ENCODE measurements around the gene ARAF. TPM values are rescaled to one million over a fixed set of nuclear protein-coding genes. Genes with fewer than 3 reads are reported as not detected.

Gene ARAF
- polyA plus RNA-seq, 4 donors = 56.7 to 73.8 (median 65.1) TPM

DNA sequence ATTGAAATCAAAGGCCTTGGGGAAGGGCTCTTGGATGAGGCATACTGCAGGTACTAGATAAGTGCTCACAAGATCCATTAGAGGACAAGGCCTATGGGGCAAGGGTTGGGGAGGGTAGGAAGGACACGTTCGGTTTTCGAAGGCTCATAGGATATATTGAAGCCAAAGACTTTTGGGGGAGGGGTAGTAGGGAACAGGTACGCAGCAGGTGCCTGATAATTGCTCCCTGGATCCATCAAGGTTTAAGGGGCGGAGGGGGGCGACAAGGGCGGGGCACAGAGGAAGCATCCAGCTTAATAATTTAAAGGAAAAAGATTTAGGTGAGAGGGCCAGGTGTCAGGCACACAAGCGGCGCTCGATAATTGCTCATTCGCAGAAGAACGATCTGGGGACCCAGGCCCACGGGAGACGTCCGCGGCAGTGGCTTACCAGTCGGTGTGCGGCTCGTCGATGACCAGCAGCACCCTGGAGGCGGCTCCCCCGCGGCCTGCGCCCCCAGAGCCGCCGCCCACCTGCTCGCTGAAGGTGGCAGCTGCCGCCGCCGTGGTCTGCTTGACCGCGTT, 58.0 kb downstream of the ARAF start:
- no peak for DNase-seq (ENCODE audit: low read depth in 4 of 4, low spot score in 2 of 4)

DNA sequence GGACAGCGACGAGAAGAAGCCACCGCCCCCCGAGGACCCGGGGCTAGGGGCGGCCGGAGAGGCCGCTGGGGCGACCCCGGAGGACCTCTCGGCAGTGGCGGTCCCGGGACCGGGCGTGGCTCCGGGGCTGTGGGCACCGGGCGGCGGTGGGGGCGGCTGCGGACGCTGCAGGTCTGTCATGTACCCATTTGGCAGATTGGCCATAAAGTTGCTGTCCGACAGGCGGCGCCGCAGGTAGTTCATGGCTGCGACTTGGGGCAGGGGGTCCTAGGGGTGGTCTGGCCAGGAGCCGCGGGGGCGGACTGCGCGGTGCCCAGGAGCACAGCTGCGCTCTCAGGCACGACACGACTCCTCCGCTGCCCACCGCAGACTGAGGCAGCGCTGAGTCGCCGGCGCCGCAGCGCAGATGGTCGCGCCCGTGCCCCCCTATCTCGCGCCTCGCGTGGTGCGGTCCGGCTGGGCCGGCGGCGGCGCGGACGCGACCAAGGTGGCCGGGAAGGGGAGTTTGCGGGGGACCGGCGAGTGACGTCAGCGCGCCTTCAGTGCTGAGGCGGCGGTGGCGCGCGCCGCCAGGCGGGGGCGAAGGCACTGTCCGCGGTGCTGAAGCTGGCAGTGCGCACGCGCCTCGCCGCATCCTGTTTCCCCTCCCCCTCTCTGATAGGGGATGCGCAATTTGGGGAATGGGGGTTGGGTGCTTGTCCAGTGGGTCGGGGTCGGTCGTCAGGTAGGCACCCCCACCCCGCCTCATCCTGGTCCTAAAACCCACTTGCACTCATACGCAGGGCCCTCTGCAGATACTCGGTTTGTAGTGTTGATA, 58.7 kb downstream of the ARAF start, which contains the start of gene SYN1:
Gene SYN1 (minus strand): TSS at position 372 of the 817 bp plus-strand sequence. CDS start 129 bp downstream, at position 243.
- DNase-seq (ENCODE audit: low read depth in 4 of 4, low spot score in 2 of 4) = peak in 2 of 4 donors; percentile 60 to 66

DNA sequence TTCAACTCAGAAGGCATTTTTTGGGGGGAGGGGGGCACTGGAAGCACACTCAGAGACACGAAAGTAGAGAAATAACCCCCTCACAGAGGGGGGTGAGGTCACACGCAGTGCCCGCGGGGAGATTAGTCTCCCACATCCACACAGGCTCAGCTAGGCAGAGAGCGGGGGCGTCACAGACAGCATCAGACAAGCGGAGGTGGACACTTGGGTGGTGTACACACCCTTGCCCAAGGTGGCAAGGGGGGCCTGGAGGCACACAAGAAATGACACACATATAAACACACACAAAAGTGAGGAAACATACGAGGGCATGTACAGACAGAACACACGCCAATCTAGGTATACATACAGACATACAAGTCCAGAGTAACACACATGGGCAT, 59.3 kb downstream of the ARAF start:
- DNase-seq (ENCODE audit: low read depth in 4 of 4, low spot score in 2 of 4) = no peak

Other genes starting within 250 kb of the ARAF start
- gene ZNF157, start 190.6 kb upstream of the ARAF start, polyA plus RNA-seq (ENCODE audit: insufficient read length in 4 of 4) = 1 to 10 TPM in 2 of 4 donors, under 1 TPM in 2; 0.67 to 1.2 (median 0.92) TPM
- 10 to 100 TPM; 11.9 to 13.6 (median 13.0) TPM for gene ZNF41, start 78.0 kb upstream of the ARAF start, polyA plus RNA-seq (ENCODE audit: insufficient read length in 4 of 4)
- 100 to 1,000 TPM in 1 of 4 donors, 10 to 100 TPM in 3; 68.5 to 119 (median 75.9) TPM for gene TIMP1, start 21.2 kb downstream of the ARAF start, polyA plus RNA-seq (ENCODE audit: insufficient read length in 4 of 4)
- 1 to 10 TPM; 5.3 to 6.5 (median 5.9) TPM for gene SYN1, start 58.7 kb downstream of the ARAF start, polyA plus RNA-seq (ENCODE audit: insufficient read length in 4 of 4)
- gene CFP, start 68.7 kb downstream of the ARAF start, polyA plus RNA-seq (ENCODE audit: insufficient read length in 4 of 4) = 1 to 10 TPM; 1.2 to 2.2 (median 1.7) TPM
- 10 to 100 TPM; 25.8 to 36.8 (median 31.3) TPM for gene ELK1, start 89.4 kb downstream of the ARAF start, polyA plus RNA-seq (ENCODE audit: insufficient read length in 4 of 4)
- gene UXT, start 98.0 kb downstream of the ARAF start, polyA plus RNA-seq (ENCODE audit: insufficient read length in 4 of 4) = 100 to 1,000 TPM; 102 to 122 (median 118) TPM